ENCODE results near the gene ADAP2.

- TF ChIP-seq POLR2A (IDR thresholded peaks at IDR 0.05; ENCODE audit: low read length) (no peak), GATA1 (IDR thresholded peaks at IDR 0.05; ENCODE audit: low read depth, low read length) (no peak)
Observed at GRCh38 chr17:30982855-30983254, 61.1 kb downstream of the ADAP2 start.
